ENCODE measurements around the gene RRP1.

Gene RRP1

GRCh38 chr21:43758811-43759210 is 30.6 kb upstream of the RRP1 start:
- no peak for DNase-seq

DNA sequence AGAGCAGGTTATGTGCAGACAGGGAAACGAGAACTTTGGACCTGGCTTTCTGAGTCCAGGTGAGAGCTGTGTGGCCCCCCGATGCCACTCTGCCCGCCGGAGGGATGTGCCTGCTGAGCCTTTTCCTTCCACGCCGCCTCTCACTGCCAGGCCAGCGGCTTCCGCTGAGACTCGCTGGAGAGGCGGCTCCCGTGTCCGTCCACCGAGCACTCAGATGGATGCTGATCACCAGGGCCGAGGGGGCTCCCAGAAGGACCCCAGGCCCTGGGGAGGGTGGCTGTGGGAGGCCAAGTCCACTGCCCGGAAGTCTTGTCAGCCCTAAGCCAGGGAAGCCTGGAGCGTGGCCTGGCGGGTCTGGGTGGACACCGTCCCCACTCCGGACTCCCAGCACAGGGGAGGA is 29.7 kb upstream of the RRP1 start:
- DNase-seq, result no peak

- no peak for DNase-seq
These were observed 28.9 kb upstream of the RRP1 start for GRCh38 chr21:43760391-43760958.

DNA sequence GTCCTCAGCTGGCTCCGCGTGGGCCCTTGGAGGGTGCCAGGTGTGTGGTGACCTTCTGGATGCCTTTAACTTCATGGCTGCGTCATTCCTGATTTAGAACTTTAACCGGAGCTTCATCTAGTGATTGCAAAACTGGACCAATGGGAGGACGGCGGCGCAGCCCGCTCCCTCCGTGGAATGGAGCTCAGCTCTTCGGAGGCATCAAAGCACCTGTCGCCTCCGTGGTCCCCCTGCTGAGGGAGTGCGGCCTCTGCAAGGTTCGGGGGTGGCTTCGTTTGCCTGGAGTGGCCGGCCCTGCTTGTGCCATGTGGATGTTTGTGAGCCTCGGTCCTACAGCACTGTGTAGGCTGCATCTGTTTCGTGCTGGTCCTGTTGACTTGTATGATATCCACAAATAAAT is 27.5 kb upstream of the RRP1 start:
- DNase-seq, result no peak

GRCh38 chr21:43762303-43763128 is 26.9 kb upstream of the RRP1 start:
- no peak for DNase-seq

DNA sequence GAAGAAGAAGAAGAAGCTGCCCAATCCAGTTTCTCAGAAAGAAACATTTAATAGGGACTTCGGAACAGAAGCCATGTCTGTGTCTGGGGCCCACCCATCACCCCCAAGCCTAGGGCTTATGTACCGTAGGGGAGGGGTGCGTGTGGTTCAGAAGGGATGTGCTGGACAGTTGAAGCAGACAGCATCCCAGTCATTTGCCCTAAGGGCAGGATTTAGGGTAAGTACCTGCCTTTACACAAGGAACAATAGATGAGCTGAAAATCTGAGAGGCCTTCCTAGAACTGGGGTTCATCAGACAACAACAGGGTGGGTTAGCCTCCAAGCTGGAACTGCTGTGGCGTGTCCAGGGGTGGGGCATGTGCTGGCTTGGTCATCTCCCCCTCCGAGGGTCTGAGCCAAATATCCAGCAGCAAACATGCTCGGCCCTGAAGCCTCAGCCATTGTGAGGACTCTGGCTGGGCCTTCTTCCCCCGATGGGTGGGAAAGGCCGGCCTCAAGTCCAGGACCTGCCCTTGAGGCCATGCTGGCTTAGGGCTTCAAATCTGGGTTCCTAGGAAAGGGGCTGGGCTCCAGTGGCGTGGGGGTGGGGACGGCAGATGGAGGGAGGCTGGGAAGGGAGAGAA is 25.4 kb upstream of the RRP1 start:
- DNase-seq, result no peak

DNA sequence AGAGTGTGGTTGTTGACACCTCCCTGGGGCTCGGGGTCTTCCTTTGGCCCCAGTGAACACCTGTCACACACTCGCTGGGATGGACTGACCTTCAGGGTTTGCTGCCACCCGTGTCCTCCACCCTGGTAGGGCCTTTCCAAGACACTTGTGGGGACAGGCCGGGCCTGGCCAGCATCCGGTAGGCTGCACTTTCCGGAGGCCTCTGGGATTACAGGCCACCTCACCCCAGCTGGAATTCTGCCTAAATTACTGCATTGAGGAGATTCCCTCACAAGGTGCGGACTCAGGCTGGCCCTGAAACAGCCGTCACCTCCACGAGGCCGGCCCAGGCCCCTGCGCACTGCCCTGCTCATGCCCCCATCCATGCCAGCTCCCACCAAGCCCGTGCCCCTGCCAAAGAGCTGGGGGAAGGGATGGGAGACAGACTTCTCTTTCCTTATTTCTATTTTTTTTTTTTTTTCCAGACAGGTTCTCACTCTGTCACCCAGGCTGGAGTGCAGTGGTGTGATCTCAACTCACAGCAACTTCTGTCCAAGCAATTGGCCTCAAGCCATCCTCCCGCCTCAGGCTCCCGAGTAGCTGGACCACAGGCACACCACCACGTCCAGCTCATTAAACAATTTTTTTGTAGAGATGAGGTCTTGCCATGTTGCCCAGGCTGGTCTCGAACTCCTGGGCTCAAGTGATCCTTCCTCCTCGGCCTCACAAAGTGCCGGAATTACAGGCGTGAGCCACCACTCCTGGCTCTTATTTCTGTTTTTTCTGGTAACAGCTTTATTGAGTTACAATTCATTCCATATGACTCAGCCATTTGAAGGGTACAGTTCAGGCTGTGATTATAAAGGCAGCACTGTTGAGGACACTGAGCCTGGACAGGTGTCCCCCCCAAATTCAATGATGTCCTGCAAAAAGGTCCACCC is 24.5 kb upstream of the RRP1 start:
- DNase-seq, result no peak

DNA sequence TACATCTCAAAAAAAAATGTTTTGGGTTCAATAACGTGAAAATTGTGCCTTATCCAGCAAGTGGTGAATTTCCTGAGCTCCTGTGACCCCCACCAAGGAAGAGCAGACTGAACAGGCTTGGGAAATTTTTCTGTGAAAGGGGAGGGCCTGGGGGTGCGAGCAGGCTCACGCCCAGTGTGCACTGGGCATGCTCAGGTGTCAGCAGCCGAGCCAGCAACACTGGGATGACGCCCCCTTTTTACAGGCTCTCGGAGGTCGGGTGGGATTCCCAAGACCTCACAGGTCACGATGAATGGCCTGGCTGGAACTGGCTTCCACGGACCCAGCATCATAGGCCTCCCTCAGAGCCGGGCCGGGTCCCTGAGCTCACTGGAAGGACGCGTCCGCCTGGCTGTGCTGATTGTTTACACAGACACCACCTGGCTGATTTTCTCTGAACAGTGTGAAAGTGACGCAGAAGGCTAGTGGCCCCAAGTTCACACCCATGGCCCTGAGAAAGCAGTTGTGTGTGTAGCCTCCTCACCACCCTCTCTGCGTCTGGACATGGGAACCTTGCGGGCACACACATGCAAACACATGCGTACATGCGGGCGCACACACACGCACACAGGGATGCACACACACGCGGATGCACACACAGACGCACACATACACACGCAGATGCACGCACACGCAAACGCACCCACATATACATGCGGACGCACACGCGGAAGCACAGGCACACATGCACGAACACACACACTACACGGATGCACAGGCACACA is 22.5 kb upstream of the RRP1 start:
- no peak for DNase-seq

GRCh38 chr21:43767498-43767983 is 21.8 kb upstream of the RRP1 start:
- no peak for DNase-seq

GRCh38 chr21:43767984-43768867 is 21.2 kb upstream of the RRP1 start:
- no peak for DNase-seq

GRCh38 chr21:43768868-43769167 is 20.6 kb upstream of the RRP1 start:
- DNase-seq, result no peak

- DNase-seq, result no peak
These were observed 19.9 kb upstream of the RRP1 start for GRCh38 chr21:43769325-43769958.

- no peak for DNase-seq
These were observed 19.2 kb upstream of the RRP1 start for GRCh38 chr21:43770066-43770655.

DNA sequence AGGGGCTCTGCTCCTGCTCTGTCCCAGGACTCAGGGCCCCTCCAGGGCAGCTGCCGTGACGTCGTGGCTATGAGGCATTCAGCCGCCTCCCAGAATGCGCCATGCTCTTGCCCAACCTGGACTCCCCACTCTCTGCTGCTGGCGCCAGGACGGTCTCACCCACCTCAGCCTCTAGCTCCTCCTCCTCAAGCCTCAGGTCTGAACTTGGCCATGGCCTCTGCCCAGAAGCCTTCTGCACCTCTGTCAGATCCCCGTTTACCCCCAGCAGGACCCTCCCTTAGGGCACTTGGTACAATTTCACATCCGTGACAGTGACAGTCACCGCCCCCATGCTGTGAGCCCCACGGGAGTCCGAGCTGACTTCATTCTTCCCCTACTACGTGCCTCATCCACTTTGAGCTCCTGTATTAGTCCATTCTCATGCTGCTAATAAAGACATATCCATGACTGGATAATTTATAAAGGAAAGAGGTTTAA is 18.1 kb upstream of the RRP1 start:
- DNase-seq, result no peak

DNA sequence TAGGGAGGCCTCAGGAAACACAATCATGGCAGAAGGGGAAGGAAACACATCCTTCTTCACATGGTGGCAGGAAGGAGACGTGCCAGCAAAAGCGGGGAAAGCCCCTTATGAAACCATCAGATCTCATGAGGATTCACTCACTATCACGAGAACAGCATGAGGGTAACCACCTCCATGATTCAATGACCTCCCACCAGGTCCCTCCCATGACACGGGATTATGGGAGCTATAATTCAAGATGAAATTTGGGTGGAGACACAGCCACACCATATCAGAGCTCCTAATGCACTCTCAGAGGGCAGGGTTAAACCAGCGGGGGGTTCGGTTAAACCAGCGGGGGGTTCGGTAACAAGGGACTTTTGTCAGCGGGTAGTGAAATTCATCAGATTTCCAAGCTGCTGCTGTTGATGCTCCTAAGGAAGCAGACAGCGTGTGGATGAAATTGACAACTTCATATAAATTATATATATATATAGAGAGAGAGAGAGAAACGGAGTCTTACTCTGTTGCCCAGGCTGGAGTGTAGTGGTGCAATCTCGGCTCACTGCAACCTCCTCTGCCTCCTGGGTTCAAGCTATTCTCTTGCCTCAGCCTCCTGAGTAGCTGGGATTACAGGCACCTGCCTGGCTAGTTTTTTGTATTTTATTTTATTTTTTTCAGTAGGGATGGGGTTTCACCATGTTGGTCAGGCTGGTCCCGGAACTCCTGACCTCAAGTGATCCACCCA is 17.5 kb upstream of the RRP1 start:
- DNase-seq, result no peak

- no peak for DNase-seq
These were observed 17.0 kb upstream of the RRP1 start for GRCh38 chr21:43772425-43772821.

- DNase-seq, result no peak
These were observed 15.2 kb upstream of the RRP1 start for GRCh38 chr21:43774163-43774562.

DNA sequence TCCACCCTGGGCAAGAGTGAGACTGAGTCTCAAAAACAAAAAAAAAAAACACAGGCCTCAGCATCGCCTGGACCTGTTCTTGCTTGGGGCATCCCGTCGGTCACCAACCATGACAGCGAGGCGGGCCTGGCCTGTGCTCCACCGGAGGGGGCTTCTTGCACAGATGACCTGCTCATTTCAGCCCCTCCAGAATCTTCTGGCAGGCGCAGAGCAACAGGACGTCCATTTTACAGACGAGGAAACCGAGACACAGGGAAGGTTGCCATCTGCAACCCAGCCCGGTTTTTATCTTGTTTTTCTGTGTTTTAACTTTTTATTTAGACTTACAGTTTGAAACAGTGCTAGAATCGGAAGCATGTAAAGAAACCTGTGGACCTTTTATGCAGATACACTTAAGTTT is 14.2 kb upstream of the RRP1 start:
- no peak for DNase-seq

- peak; percentile 56 to 76 for DNase-seq
These were observed 13.5 kb upstream of the RRP1 start, which contains the start of gene CSTB for GRCh38 chr21:43775795-43776430. Gene CSTB, minus strand, starts transcription at chr21:43776308. Its CDS starts 39 bp downstream, at chr21:43776269.

Data from NCI-H524 (cell line).